RCC 7860 (cell line): ENCODE results near the gene ALOX12B.

Experiments used
- DNase-seq: peaks from one replicate; pipeline ENCODE4 v3.0.0-alpha.2; 2015; ENCODE audit warnings: low spot score
- FAIRE-seq: peaks from 2 replicates; lab custom pipeline; 2012; peaks lifted over from hg19 to GRCh38; lab: Jason Lieb, UNC

ALOX12B gene

DNA sequence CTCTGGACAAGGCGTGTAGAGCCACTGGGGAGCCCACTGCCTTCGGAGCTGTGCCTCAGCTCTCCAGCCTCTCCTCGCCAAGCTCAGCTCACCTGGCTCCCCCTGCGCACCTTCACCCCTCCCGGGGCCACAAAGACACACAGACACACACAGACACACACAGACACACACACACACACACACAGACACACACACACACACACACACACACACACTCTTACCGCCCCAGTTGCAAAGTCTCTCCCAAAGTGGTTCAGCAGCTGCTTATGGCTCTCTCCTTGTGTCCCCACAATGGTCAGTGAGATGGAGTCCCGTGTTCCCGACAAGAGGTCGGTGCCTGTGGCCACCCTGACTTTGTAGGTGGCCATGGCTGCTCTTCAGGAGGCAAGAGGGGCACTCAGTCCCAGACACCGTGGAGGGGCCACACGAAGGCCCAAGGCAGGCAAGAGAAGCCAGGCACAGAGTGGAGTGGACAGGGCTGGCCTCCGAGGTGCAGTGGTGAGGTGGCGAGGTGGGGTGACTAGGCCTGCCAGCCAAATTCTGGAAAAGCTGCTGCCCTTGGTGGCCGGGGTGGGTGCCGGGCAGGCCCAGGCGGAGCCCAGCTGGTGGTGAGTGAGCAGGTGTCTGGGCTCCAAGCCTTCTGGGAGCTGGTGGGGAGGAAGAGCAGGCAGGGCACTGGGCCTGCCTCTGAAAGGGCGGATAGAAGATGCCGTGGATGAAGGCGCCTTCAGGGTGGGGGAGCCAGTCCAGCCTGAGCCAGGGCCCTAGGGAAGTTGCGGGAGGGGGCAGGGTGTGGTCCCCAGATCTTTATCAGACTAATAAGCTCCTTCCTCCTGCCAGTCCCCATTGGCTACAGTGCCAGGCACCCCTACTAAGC is at the start of gene ALOX12B:
Gene ALOX12B (minus strand): TSS at position 642 of the 877 bp plus-strand sequence. CDS start 274 bp downstream, at position 368.
- FAIRE-seq (no peak), DNase-seq (no peak)

DNA sequence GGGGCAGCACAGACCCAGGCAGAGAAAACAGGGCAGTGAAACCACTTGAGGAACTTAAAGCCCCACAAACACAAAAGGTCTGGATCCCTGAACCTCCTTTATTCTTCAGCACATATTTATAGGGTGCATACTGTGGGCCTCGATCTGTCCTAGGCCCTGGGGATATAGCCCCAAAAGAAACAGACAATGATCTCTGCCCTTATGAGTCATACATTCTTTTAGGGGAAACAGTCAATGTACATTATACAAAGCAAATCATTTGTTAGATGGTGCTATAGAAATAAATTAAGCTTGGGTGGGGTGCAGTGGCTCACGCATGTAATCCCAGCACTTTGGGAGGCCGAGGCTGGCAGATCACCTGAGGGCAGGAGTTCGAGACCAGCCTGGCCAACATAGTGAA is 46.4 kb upstream of the ALOX12B start:
- DNase-seq (no peak), FAIRE-seq (no peak)

DNA sequence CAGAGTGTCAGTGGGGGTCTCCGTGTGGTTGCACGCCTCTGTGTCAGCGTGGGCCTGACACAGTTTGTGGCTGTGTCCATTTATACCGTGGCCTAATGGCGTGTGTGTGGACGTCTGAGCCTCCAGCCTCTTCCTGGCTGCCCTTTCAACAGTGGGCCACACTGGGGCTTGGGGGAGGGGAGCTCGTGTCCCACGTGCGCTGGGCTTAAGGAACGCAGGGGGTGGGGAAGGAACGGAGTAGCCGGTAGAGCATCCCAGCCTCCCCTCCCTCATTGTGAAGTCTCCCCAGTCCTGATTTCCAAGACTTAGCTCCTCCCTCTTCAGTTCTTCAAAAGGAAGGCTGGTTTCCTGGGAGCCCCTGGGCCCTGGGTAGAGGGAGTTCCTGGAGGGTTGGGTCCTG is 45.9 kb upstream of the ALOX12B start:
- FAIRE-seq = no peak
- no peak for DNase-seq

DNA sequence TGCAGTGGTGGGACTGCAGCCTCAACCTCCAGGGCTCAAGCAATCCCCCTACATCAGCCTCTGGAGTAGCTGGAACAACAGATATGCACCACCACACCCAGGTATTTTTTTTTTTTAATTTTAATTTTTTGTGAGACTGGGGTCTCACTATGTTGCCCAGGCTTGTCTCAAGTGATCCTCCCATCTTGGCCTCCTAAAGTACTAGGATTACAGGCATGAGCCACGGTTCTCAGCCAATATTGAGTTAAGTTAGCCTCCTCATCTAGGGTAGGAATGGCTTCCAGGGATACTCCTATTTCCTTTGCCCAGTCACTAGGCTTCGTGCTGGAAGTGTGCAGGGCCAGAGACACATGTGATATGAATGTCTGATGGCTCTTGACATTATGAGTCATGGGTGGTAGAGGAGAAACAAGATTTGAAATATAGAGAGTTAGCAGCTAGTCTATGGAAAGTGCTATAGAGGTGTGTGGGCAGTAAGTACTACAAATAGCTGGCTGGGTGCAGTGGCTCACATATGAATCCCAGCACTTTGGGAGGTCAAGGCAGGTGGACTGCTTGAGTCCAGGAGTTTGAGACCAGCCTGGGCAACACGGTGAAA is 44.4 kb upstream of the ALOX12B start:
- FAIRE-seq (no peak), DNase-seq (peak; percentile 34)

DNA sequence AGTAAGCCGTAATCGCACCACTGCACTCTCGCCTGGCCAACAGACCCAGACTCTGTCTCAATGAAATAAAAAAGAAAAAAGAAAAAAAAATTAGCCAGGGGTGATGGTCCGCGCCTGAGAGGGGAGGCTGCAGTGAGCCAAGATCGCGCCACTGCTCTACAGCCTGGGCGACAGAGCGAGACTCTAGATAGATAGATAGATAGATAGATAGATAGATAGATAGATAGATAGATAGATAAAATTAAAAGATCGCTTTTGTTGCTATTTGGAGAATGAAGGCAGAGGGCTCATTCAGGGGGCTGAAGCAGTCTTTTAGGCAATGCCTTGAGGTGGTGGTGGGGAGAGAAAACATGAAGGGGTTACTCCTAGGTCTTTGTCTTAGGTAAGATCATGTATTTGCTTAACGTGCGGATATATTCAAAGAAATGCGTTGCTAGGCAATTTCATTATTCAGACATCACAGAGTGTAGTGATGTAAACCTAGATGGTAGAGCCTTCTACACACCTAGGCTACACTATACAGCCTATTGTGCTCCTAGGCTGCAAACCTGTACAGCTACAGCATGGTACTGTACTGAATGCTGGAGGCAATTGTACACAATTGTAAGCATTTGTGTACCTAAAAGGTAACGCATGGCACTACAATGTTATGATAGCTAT is 40.7 kb upstream of the ALOX12B start:
- DNase-seq = no peak
- FAIRE-seq = no peak

DNA sequence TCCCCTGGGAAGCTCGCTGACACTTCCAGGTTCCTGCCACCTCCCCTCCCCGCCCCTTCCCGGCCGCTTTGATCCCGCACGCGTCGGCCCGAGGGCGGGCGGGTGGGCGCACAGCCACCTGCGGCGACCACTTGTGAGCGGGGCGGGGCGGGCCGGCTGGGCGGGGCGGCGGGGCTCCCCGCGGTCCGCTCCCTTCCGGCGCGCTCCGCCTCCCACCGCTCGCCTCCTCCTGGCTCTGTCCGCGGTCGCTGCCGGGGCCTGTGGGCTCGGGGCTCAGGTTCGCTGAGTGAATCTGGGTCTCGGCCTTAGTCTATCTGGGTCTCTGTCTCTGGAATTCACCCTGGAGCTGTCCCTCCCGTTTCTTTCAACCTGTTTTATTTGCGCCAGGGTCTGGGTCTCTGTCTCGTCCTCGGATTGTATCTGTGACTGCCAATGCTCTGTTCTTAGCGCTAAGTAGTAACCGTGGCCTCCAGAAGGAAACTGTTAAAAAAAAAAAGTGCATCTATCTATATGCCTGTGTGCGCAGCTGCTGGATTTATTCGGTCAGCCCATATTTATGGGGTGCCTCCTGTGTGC is 39.1 kb upstream of the ALOX12B start:
- no peak for FAIRE-seq
- peak; percentile 5 for DNase-seq

DNA sequence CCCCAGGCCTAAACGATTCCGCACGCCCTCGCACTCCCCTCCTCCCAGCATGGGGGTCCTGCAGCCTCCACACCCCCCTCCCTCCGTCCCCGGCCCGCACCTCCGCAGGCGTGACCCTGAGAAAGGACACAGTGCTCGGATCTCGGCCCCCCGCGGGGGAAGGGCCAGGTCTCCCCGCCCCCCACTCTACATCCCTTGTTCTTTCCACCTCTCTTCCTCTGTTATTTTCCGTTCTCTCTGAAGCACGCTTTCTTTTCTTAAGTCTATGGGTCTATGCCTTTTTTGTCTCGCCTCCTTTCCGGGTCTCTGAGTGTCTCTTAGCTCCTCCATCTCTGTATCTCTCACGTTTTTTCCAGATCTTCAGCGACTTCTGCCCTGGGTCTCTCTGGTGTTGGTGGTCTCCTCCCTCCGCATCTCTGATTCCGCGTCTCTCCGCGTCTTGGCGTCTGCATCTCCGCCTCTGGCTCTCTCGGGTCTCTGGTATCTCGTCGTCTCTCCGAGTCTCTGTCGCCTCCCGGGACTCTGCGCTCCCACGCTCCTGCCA is 38.5 kb upstream of the ALOX12B start:
- peak; percentile 15 for DNase-seq
- FAIRE-seq = no peak

DNA sequence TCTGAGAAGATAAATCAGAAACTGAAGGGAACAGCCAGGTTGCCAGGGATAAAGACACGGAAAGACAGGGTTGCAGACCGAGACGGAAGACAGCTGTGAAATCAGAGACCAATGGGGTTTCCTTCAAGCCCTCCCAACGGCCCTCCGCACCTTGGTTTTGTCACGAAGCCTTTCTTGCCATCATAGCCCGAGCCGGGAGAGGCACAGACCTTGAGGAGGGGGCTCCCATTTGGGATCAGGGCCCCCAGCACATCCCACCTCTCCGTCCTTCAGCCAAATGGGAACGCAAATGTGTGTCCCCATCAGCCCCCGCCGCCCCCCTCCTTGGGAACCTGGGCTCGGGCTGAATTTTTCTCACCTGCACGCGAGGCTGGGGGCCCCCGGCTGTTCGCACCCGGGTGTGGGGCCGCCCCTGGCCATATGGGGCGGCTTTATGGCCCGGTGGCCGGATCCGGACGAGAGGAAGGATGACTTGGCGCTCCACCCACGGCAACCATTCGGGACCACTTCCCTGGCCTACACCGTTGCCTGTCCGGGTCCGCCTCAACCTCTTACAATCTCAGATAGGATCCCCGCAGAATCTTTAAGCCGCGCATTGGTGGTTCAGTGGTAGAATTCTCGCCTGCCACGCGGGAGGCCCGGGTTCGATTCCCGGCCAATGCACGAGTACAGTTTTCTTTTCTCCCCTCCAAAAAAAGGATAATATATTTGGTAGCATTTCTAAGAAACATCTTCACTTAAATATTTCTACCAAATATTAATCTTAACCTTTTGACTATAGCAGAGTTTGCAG is 37.8 kb upstream of the ALOX12B start:
- peak; percentile 52 for DNase-seq
- no peak for FAIRE-seq

DNA sequence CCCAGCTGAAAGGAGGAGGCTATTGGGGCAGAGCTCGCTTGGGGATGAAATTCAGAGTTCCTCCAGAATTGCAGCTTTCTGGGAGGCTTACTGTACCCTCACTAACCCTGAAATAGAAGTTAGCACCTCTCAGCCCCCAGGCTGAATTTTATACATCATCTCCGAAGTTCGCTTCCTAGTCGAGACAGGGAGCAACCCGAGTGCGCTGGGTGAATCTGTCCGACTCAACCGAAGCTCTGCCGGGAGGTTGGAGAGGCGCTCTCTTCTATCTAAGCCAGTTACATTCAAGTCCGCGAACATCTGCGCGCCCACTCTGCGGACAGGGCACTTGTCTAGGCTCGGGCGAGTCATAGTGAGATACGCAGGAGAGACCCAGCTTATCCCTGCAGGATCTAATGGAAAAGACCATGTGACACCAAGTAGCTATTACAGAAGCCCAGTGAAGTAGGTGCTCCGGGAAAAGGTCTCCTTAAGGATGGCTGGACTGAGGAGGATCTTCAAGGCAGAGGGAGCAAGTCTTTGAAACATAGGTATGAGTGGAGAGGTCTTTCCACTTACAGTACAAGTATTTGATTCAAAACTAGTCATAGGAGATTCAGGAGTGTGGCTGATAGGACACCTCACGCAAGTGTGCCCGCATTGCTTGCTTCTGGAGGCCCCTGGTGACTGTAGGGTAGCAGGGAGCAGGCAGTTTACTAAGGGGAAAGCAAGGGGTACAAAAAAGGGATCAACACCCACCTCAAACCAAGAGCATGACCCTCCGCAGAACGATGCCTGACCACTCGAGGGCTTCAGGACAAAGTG is 37.0 kb upstream of the ALOX12B start:
- DNase-seq (no peak), FAIRE-seq (no peak)

DNA sequence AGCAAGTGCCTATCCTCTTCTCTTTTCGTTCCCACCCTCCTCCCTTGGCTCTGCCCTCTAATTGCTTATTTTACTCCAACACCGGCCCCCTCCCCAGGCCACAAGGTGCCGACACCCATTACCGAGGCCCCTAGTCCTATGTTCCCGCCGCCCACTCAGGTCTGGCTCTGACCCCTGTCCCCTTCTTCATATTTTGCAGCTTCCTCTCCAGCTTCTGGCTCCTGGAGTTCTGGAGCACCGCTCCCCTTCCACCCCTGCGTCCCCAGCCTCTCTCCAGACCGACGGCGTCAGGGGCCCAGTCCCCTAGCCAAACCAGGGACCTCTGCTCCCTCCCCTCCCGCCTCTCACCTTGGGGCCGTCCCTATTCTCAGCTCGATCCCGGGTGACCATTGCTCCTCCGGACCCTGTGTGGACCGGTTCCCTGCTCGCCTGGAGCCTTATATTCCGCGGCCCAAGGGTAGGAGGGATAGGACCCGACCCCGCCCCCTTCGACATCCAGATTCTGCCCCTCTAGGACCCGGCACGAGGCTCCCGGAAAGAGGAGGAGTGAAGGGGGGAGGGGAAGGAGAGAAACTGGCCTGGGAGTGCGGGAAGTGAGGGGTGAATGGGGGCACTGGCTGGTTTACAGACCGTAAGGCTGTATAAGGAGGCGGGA is 36.3 kb upstream of the ALOX12B start, which contains the start of gene HES7:
Gene HES7 (minus strand): TSS at position 412 of the 655 bp plus-strand sequence. CDS start 22 bp downstream, at position 390.
- DNase-seq (no peak), FAIRE-seq (no peak)

DNA sequence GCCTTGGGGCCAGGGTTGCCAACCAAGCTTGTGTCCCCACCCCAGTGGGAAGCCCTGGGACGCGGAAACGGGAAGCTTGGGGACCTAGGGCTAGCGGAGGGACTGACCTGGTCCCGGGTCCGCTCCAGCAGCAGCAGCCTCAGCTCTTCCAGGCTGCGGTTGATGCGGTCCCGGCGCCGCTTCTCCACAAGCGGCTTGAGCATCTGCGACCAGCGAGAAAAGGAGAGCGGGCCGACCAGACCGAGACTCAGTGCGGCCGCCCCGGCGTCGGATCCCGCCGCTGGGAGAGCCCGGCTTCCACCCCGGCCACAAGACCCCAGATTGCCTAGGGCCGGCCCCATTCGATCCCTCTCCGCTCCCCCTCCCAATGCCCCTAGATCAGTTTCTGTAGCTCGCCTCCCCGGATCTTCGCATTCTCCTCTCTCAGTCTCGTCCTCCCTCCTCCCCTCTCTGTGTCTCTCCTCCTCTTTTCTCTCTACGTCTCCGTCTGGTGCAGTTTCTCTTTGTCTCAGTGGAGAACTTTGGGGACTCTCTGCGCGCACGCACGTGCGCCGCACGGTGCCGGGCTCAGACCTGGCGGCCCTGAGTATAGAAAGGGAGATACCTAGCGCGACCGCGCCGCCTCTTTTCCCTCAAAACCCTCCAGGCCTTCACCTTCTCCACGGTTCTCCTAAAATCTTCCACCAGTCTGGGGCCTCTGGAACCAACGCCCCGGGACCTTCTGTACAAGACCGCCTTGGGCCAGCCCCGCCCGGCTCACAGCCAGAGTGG is 35.6 kb upstream of the ALOX12B start:
- FAIRE-seq (no peak), DNase-seq (no peak)

DNA sequence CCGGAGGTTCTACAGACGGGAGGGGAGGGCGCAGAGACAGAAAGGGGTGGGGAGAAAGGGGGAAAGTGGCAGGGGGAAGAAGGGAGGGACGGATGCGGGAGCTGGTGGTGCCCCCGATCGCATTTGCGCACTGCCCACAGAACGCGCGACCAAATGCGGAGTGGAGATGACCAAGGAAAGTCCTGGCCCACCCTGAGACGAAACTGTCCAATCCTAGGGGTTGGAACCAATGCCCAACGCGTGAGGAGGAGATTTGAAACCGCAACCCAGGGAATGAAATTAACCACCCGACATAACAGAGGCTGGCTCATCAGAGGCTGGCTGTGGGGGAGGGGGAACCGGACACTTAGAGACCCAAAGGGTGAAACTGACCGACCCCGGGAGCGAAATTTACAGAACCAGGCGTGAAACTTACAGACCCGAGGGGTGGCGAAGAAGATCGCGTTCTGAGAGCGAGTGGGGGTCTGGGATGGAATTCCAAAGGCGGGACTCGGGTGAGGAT is 35.0 kb upstream of the ALOX12B start:
- peak; percentile 44 for DNase-seq
- no peak for FAIRE-seq

DNA sequence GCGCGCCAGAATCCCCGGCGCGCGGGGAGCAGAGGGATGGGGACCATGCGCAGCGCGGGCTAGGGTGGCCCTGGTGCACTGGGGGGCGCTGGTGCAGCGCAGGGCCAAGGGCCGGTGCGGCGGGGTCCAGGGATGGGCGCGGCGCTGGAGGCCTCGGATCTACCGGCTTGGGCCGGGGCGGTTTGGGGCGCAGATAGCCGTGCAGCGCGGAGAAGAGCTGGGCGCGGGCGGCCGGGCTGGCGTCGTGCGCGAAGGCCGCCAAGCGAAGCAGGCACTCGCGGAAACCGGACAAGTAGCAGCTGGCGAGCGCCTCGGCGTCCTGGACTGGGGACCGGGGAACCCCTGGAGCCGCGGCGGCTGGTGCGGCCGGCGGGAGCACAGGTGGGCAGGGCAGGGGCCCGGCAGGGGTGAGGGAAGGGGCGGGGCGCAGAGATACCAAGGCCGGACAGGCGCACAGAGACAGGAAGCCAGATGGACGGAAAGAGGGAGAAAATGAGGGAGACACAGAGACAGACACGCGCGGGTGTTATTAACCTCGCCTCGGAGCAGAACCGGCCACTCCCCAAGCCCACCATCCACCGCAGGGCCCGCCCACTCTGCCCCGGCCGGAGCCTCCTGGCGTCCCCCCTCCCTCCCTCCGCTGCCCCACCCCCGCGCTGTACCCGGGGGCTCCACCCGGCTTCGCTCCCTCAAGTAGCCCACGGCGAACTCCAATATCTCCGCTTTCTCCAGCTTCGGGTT is 34.3 kb upstream of the ALOX12B start:
- FAIRE-seq = no peak
- DNase-seq = peak; percentile 41

DNA sequence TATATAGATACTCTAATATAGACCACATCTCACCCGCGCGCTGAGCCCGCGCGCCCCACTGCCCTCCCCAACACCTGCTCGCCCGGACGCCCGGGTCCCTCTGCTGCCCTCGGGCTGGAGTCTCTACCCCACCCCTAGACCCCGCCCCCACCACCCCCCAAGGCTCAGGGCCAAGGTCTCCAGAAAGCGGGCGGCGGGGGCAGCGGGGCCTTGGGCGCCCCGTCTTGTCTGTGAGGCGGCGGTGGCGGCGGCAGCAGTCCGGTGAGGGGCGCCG is 33.8 kb upstream of the ALOX12B start:
- FAIRE-seq = no peak
- no peak for DNase-seq

DNA sequence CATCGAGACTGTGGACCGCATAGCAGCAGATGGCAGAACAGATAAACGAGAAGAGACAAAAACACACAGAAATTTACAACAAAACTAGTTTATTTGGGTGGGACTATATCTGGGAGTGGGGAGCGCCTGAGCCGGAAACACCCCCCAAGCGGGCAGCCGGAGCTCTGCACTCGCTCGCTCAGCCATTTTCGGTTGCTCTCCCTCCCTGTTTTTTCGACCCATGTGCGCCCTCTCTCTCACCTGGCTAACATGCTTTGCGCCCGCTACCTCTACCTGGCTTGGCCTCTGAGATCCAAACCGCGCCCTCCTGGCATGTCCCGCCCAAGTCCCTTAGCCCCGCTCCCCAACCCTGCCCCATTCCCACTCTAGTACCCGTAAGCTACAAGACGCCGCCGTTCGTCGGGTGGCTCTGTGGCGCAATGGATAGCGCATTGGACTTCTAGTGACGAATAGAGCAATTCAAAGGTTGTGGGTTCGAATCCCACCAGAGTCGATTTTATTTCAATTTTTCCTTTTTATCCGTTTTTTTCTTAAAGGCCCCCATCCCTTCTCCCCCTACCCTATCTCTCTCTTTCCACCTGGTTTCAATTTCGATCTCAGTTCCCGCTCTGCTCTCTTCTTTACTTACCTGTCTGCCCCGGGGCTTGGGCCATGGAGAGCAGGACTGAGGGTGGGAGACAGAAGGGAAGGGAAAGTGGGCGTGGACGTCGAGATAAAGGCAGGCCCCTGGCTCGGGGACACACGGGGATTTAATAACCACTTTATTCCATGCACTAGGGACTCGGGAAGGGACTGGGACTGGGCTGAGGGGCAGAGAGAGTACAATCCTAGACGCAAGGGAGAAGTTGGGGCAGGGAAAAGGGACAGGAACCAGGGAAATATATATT is 33.2 kb upstream of the ALOX12B start:
- FAIRE-seq = no peak
- peak; percentile 64 for DNase-seq
